WTC11 (cell line): Measurements from ENCODE around the gene ZRANB1.

ENCODE experiments used
- ELF4 ChIP-seq: sonication (generic); formaldehyde crosslinking; IDR thresholded peaks from 2 replicates; pipeline ENCODE4 v1.8.1; 2022; ENCODE audit warnings: low read depth, mild to moderate bottlenecking, moderate library complexity, missing genetic modification reagents
- IRF2 ChIP-seq: sonication (generic); formaldehyde crosslinking; IDR thresholded peaks from 2 replicates; pipeline ENCODE4 v1.8.0; 2022; ENCODE audit warnings: low read depth, missing genetic modification reagents, borderline replicate concordance
- NFYB ChIP-seq: sonication (generic); formaldehyde crosslinking; conservative IDR thresholded peaks from 2 replicates; pipeline ENCODE4 v1.8.0; 2022; ENCODE audit warnings: low read depth, missing genetic modification reagents
- TCF7 ChIP-seq: sonication (generic); formaldehyde crosslinking; IDR thresholded peaks from 2 replicates; pipeline ENCODE4 v1.8.0; 2022; ENCODE audit warnings: mild to moderate bottlenecking, low read depth, missing genetic modification reagents, moderate library complexity
- ZNF138 ChIP-seq: sonication (generic); formaldehyde crosslinking; conservative IDR thresholded peaks from 2 replicates; pipeline ENCODE4 v1.8.1; 2022; ENCODE audit warnings: mild to moderate bottlenecking, moderate library complexity, missing genetic modification reagents
- ZNF416 ChIP-seq: fragments of 250-450 bp; sonication (Bioruptor Pico); IDR thresholded peaks from 2 replicates; pipeline ENCODE4 v1.9.0; 2021; ENCODE audit warnings: mild to moderate bottlenecking, inconsistent platforms
- TF ChIP-seq, protein P1 (sequence below): sonication (generic); formaldehyde crosslinking; IDR thresholded peaks from 2 replicates; pipeline ENCODE4 v1.8.0; 2023; ENCODE audit warnings: missing genetic modification reagents, mild to moderate bottlenecking, borderline replicate concordance
- TF ChIP-seq, protein P2 (sequence below): fragments of 200-600 bp; IDR thresholded peaks from 2 replicates; pipeline ENCODE4 v1.8.0; 2022; ENCODE audit warnings: antibody characterized with exemption
- TF ChIP-seq, protein P3 (sequence below): sonication (generic); formaldehyde crosslinking; IDR thresholded peaks from 2 replicates; pipeline ENCODE4 v1.8.1; 2023; ENCODE audit warnings: mild to moderate bottlenecking, missing genetic modification reagents
- TF ChIP-seq, protein P4 (sequence below): sonication (generic); formaldehyde crosslinking; IDR thresholded peaks from 2 replicates; pipeline ENCODE4 v1.8.1; 2023; ENCODE audit warnings: mild to moderate bottlenecking, missing genetic modification reagents, moderate library complexity
- TF ChIP-seq, protein P5 (sequence below): sonication (generic); formaldehyde crosslinking; IDR thresholded peaks from 2 replicates; pipeline ENCODE4 v1.8.1; 2023; ENCODE audit warnings: mild to moderate bottlenecking, missing genetic modification reagents
- TF ChIP-seq, protein P6 (sequence below): sonication (generic); formaldehyde crosslinking; IDR thresholded peaks from 2 replicates; pipeline ENCODE4 v1.8.1; 2022; ENCODE audit warnings: low read depth, mild to moderate bottlenecking, moderate library complexity, missing genetic modification reagents, borderline replicate concordance

DNA sequence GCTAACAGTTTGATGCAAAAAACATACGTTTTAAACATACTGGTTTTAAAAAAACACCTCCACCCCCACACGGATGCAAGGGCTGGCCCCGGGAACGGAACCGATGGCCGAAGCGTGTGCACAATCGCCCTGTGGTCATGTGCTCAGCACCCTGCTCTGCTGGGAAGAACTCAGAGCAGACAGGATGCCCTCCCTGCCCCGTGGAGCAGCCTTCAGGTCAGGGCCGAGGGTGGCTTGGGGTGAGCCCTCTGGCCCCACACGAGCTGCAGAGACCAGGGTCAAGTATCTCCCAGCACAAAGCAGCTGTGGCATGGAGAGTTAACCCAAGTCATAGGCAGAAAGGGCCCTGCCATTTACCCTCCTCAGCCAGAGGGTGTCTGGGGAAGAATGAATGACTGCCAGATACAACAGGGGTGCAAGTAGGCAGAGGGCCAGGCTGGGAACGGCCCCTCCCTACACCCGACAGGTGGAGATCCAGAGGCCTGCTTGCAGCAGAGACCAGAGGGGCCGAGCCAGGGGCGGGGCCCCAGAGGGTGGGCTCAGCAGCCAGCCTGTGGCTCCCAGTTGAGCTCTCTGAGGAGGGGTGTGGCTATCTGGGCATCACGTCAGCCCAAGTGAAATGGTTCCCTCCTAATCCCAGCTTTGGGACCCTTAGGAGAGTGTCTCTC, 56.8 kb downstream of the ZRANB1 start:
- TF ChIP-seq TCF7 (no peak), NFYB (CRISPR knock-in tag) (no peak), ZNF138 (CRISPR knock-in tag) (no peak), ZNF416 (CRISPR knock-in tag) (no peak), ELF4 (CRISPR knock-in tag) (no peak), IRF2 (CRISPR knock-in tag) (no peak)
- TF ChIP-seq, protein P1, sequence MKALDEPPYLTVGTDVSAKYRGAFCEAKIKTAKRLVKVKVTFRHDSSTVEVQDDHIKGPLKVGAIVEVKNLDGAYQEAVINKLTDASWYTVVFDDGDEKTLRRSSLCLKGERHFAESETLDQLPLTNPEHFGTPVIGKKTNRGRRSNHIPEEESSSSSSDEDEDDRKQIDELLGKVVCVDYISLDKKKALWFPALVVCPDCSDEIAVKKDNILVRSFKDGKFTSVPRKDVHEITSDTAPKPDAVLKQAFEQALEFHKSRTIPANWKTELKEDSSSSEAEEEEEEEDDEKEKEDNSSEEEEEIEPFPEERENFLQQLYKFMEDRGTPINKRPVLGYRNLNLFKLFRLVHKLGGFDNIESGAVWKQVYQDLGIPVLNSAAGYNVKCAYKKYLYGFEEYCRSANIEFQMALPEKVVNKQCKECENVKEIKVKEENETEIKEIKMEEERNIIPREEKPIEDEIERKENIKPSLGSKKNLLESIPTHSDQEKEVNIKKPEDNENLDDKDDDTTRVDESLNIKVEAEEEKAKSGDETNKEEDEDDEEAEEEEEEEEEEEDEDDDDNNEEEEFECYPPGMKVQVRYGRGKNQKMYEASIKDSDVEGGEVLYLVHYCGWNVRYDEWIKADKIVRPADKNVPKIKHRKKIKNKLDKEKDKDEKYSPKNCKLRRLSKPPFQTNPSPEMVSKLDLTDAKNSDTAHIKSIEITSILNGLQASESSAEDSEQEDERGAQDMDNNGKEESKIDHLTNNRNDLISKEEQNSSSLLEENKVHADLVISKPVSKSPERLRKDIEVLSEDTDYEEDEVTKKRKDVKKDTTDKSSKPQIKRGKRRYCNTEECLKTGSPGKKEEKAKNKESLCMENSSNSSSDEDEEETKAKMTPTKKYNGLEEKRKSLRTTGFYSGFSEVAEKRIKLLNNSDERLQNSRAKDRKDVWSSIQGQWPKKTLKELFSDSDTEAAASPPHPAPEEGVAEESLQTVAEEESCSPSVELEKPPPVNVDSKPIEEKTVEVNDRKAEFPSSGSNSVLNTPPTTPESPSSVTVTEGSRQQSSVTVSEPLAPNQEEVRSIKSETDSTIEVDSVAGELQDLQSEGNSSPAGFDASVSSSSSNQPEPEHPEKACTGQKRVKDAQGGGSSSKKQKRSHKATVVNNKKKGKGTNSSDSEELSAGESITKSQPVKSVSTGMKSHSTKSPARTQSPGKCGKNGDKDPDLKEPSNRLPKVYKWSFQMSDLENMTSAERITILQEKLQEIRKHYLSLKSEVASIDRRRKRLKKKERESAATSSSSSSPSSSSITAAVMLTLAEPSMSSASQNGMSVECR (CRISPR knock-in tag), result no peak
- TF ChIP-seq, protein P2, sequence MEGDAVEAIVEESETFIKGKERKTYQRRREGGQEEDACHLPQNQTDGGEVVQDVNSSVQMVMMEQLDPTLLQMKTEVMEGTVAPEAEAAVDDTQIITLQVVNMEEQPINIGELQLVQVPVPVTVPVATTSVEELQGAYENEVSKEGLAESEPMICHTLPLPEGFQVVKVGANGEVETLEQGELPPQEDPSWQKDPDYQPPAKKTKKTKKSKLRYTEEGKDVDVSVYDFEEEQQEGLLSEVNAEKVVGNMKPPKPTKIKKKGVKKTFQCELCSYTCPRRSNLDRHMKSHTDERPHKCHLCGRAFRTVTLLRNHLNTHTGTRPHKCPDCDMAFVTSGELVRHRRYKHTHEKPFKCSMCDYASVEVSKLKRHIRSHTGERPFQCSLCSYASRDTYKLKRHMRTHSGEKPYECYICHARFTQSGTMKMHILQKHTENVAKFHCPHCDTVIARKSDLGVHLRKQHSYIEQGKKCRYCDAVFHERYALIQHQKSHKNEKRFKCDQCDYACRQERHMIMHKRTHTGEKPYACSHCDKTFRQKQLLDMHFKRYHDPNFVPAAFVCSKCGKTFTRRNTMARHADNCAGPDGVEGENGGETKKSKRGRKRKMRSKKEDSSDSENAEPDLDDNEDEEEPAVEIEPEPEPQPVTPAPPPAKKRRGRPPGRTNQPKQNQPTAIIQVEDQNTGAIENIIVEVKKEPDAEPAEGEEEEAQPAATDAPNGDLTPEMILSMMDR, result no peak
- TF ChIP-seq, protein P3, sequence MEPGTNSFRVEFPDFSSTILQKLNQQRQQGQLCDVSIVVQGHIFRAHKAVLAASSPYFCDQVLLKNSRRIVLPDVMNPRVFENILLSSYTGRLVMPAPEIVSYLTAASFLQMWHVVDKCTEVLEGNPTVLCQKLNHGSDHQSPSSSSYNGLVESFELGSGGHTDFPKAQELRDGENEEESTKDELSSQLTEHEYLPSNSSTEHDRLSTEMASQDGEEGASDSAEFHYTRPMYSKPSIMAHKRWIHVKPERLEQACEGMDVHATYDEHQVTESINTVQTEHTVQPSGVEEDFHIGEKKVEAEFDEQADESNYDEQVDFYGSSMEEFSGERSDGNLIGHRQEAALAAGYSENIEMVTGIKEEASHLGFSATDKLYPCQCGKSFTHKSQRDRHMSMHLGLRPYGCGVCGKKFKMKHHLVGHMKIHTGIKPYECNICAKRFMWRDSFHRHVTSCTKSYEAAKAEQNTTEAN (CRISPR knock-in tag), result no peak
- TF ChIP-seq, protein P4, sequence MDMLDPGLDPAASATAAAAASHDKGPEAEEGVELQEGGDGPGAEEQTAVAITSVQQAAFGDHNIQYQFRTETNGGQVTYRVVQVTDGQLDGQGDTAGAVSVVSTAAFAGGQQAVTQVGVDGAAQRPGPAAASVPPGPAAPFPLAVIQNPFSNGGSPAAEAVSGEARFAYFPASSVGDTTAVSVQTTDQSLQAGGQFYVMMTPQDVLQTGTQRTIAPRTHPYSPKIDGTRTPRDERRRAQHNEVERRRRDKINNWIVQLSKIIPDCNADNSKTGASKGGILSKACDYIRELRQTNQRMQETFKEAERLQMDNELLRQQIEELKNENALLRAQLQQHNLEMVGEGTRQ (CRISPR knock-in tag), result no peak
- TF ChIP-seq, protein P5, sequence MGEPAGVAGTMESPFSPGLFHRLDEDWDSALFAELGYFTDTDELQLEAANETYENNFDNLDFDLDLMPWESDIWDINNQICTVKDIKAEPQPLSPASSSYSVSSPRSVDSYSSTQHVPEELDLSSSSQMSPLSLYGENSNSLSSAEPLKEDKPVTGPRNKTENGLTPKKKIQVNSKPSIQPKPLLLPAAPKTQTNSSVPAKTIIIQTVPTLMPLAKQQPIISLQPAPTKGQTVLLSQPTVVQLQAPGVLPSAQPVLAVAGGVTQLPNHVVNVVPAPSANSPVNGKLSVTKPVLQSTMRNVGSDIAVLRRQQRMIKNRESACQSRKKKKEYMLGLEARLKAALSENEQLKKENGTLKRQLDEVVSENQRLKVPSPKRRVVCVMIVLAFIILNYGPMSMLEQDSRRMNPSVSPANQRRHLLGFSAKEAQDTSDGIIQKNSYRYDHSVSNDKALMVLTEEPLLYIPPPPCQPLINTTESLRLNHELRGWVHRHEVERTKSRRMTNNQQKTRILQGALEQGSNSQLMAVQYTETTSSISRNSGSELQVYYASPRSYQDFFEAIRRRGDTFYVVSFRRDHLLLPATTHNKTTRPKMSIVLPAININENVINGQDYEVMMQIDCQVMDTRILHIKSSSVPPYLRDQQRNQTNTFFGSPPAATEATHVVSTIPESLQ (CRISPR knock-in tag), result no peak
- TF ChIP-seq, protein P6, sequence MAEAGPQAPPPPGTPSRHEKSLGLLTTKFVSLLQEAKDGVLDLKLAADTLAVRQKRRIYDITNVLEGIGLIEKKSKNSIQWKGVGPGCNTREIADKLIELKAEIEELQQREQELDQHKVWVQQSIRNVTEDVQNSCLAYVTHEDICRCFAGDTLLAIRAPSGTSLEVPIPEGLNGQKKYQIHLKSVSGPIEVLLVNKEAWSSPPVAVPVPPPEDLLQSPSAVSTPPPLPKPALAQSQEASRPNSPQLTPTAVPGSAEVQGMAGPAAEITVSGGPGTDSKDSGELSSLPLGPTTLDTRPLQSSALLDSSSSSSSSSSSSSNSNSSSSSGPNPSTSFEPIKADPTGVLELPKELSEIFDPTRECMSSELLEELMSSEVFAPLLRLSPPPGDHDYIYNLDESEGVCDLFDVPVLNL (CRISPR knock-in tag), result no peak
